Erythroblast (primary cell): ENCODE data around the gene RIOK3.

Experiments
- GATA1 ChIP-seq: IDR thresholded peaks from 2 replicates; pipeline ENCODE4 v1.6.1; 2011; ENCODE audit warnings: low read depth, mild to moderate bottlenecking, control low read depth, low read length, moderate library complexity
- POLR2A ChIP-seq: IDR thresholded peaks from 2 replicates; pipeline ENCODE4 v1.6.1; 2011; ENCODE audit warnings: mild to moderate bottlenecking, low read length

- TF ChIP-seq POLR2A, result no peak
- no peak for TF ChIP-seq GATA1
Observed at GRCh38 chr18:23512641-23513040, 59.6 kb downstream of the RIOK3 start.
